A549 (cell line): ENCODE measurements around the gene CDT1. TPM values are rescaled to one million over a fixed set of nuclear protein-coding genes. Genes with fewer than 3 reads are reported as not detected.
A peak's percentile ranks its signal among the peaks of the same experiment; 100 is the strongest.

ENCODE experiments used
- ATAC-seq, 2 experiments: fragments of 200-7000 bp in 1 of 2; fragments of >200 bp in 1 of 2; cut with Nextera tagmentation in 1 of 2; cut with Tn5 transposase in 1 of 2; 3 replicates each; pipeline versions ENCODE4 v1.8.0 to v1.9.1; 2018 to 2020; ENCODE audit warnings: mild to moderate bottlenecking in 1 of 2, moderate library complexity in 1 of 2
- CTCF ChIA-PET: fragments of 300-600 bp; sonication (Branson Sonifier 250); formaldehyde crosslinking; extraction: SDS; loops from one replicate; lab custom pipeline; 2021; ENCODE audit warnings: antibody characterized with exemption, inconsistent platforms; lab: Yijun Ruan, JAX
- POLR2A ChIA-PET: fragments of 350-600 bp; formaldehyde crosslinking; extraction: SDS; loops from one replicate; lab custom pipeline; 2021; ENCODE audit warnings: antibody characterized with exemption, inconsistent platforms; lab: Yijun Ruan, JAX
- DNase-seq, 2 experiments: peaks; one replicate each; pipeline versions ENCODE4 v3.0.0 to v3.0.0-alpha.2; 2011 to 2016; ENCODE audit warnings: low read depth in 1 of 2, low spot score in 1 of 2
- FAIRE-seq: peaks from 2 replicates; lab custom pipeline; 2011; peaks lifted over from hg19 to GRCh38; lab: Jason Lieb, UNC
- H3K27ac ChIP-seq, 2 experiments: fragments of >200 bp; sonication (Bioruptor Twin); formaldehyde crosslinking; 3 replicates each; pipeline ENCODE4 v1.5.1; 2016 to 2017
- H3K4me1 ChIP-seq: fragments of >200 bp; sonication (Bioruptor Twin); formaldehyde crosslinking; 3 replicates; pipeline ENCODE4 v1.6.1; 2016
- H3K4me2 ChIP-seq: fragments of >200 bp; sonication (Bioruptor Twin); formaldehyde crosslinking; 3 replicates; pipeline ENCODE4 v1.6.1; 2016
- H3K4me3 ChIP-seq: fragments of >200 bp; sonication (Bioruptor Twin); formaldehyde crosslinking; 3 replicates; pipeline ENCODE4 v1.5.1; 2016
- H3K9me3 ChIP-seq: fragments of >200 bp; sonication (Bioruptor Twin); formaldehyde crosslinking; 3 replicates; pipeline ENCODE4 v1.6.1; 2016
- BHLHE40 ChIP-seq: IDR thresholded peaks from 2 replicates; pipeline ENCODE4 v1.6.1; 2012; ENCODE audit warnings: low read depth, low read length, inconsistent platforms
- CBX2 ChIP-seq: fragments of 200-600 bp; sonication (generic); IDR thresholded peaks from 2 replicates; pipeline ENCODE4 v1.6.1; 2016; ENCODE audit warnings: low read depth, mild to moderate bottlenecking, borderline replicate concordance
- CBX8 ChIP-seq: fragments of 200-600 bp; sonication (generic); IDR thresholded peaks from 2 replicates; pipeline ENCODE4 v1.6.1; 2016
- CEBPB ChIP-seq, 2 experiments: fragments of >200 bp in 1 of 2; sonication (Bioruptor Twin) in 1 of 2; formaldehyde crosslinking in 1 of 2; IDR thresholded peaks; 2 replicates each; pipeline ENCODE4 v1.6.1; 2012 to 2016
- EHF ChIP-seq: fragments of 250-450 bp; sonication (Bioruptor Pico); IDR thresholded peaks from 2 replicates; pipeline ENCODE4 v1.5.0; 2020; ENCODE audit warnings: mild to moderate bottlenecking
- ELK1 ChIP-seq: fragments of 150-350 bp; IDR thresholded peaks from 2 replicates; pipeline ENCODE4 v1.6.1; 2014; ENCODE audit warnings: low read depth, mild to moderate bottlenecking, low read length
- ESRRA ChIP-seq: fragments of 150-350 bp; IDR thresholded peaks from 2 replicates; pipeline ENCODE4 v1.6.1; 2014; ENCODE audit warnings: mild to moderate bottlenecking, low read length, borderline replicate concordance
- HDAC2 ChIP-seq: fragments of 200-600 bp; sonication (generic); IDR thresholded peaks from 2 replicates; pipeline ENCODE4 v1.6.1; 2016
- HEYL ChIP-seq: fragments of 250-450 bp; sonication (Bioruptor Pico); IDR thresholded peaks from 2 replicates; pipeline ENCODE4 v1.8.0; 2021; ENCODE audit warnings: mild to moderate bottlenecking, moderate library complexity
- HOXB5 ChIP-seq: fragments of 250-450 bp; sonication (Bioruptor Pico); IDR thresholded peaks from 2 replicates; pipeline ENCODE4 v1.5.0; 2020; ENCODE audit warnings: mild to moderate bottlenecking, moderate library complexity
- JUN ChIP-seq, 2 experiments: fragments of >200 bp; sonication (Bioruptor Twin); formaldehyde crosslinking; IDR thresholded peaks; 2 replicates in 1 of 2; 3 replicates in 1 of 2; pipeline ENCODE4 v1.6.1; 2016 to 2017
- KDM1A ChIP-seq: fragments of 200-600 bp; sonication (generic); IDR thresholded peaks from 2 replicates; pipeline ENCODE4 v1.6.1; 2016; ENCODE audit warnings: low read depth, mild to moderate bottlenecking
- MAFK ChIP-seq: fragments of 450-650 bp; IDR thresholded peaks from 2 replicates; pipeline ENCODE4 v1.6.1; 2014; ENCODE audit not compliant: partially characterized antibody
- MAZ ChIP-seq: fragments of 150-350 bp; IDR thresholded peaks from 2 replicates; pipeline ENCODE4 v1.6.1; 2014; ENCODE audit warnings: antibody characterized with exemption, low read depth, low read length, borderline replicate concordance
- MYC ChIP-seq: IDR thresholded peaks from 2 replicates; pipeline ENCODE4 v1.6.1; 2012; ENCODE audit warnings: mild to moderate bottlenecking, inconsistent platforms, low read length, improper control_type of control experiment, borderline replicate concordance
- NFE2L2 ChIP-seq: fragments of 150-350 bp; conservative IDR thresholded peaks from 2 replicates; pipeline ENCODE4 v1.6.1; 2014; ENCODE audit warnings: low read length
- NR3C1 ChIP-seq: fragments of >200 bp; sonication (Bioruptor Twin); formaldehyde crosslinking; IDR thresholded peaks from 3 replicates; pipeline ENCODE4 v1.6.1; 2017
- PBX3 ChIP-seq: IDR thresholded peaks from 2 replicates; pipeline ENCODE4 v1.6.1; 2012
- RAD21 ChIP-seq, 2 experiments: fragments of >200 bp in 1 of 2; sonication (Bioruptor Twin) in 1 of 2; formaldehyde crosslinking in 1 of 2; IDR thresholded peaks in 1 of 2; conservative IDR thresholded peaks in 1 of 2; 2 replicates in 1 of 2; 3 replicates in 1 of 2; pipeline ENCODE4 v1.6.1; 2012 to 2018; ENCODE audit warnings: inconsistent platforms in 1 of 2
- RARB ChIP-seq: fragments of 250-450 bp; sonication (Bioruptor Pico); IDR thresholded peaks from 2 replicates; pipeline ENCODE4 v1.8.0; 2021; ENCODE audit warnings: mild to moderate bottlenecking, moderate library complexity
- RCOR1 ChIP-seq: fragments of 150-350 bp; IDR thresholded peaks from 2 replicates; pipeline ENCODE4 v1.6.1; 2014; ENCODE audit warnings: antibody characterized with exemption, low read length, low read depth
- REST ChIP-seq: fragments of 200-600 bp; sonication (generic); IDR thresholded peaks from 2 replicates; pipeline ENCODE4 v1.6.1; 2016; ENCODE audit warnings: antibody characterized with exemption, mild to moderate bottlenecking, moderate library complexity
- RFX5 ChIP-seq: fragments of 450-650 bp; IDR thresholded peaks from 2 replicates; pipeline ENCODE4 v1.7.1; 2014; ENCODE audit warnings: antibody characterized with exemption, mild to moderate bottlenecking, moderate library complexity
- SMC3 ChIP-seq: fragments of >200 bp; sonication (Bioruptor Twin); formaldehyde crosslinking; IDR thresholded peaks from 3 replicates; pipeline ENCODE4 v1.6.1; 2018; ENCODE audit warnings: inconsistent platforms
- ZSCAN20 ChIP-seq: fragments of 250-450 bp; sonication (Bioruptor Pico); IDR thresholded peaks from 2 replicates; pipeline ENCODE4 v1.8.0; 2022; ENCODE audit warnings: mild to moderate bottlenecking, moderate library complexity
- WGBS: methylation state at CpG from one replicate; pipeline ENCODE4 v1.1.6; 2017; ENCODE audit errors: missing lambda C conversion rate; 5-methylcytosine and 5-hydroxymethylcytosine counted together
- polyA plus RNA-seq, 4 experiments: library from polyadenylated mRNA; depleted of rRNA in 3 of 4; stranded (reverse); fragments of >200 nt; fragmentation: RNase III in 1 of 4; extraction: RNeasy Plus Mini Kit Qiagen cat#74134 plus additional on column Dnase treatment in 1 of 4; gene quantifications; 2 replicates in 3 of 4; 3 replicates in 1 of 4; pipeline ENCODE4 v1.2.3, GENCODE V29; 2011 to 2017
- TF ChIP-seq, protein P1 (sequence below): fragments of >200 bp; sonication (Bioruptor Twin); formaldehyde crosslinking; IDR thresholded peaks from 2 replicates; pipeline ENCODE4 v1.6.1; 2016
- TF ChIP-seq, protein P2 (sequence below): IDR thresholded peaks from 2 replicates; pipeline ENCODE4 v1.6.1; 2012
- TF ChIP-seq, protein P3 (sequence below): fragments of >200 bp; sonication (Bioruptor Twin); formaldehyde crosslinking; IDR thresholded peaks from 3 replicates; pipeline ENCODE4 v1.5.1; 2016

CDT1 gene
- polyA plus RNA-seq, 2 of the 4 experiments (the other 2 are of a cell fraction), result 3.8 to 16.0 TPM

GRCh38 chr16:88815227-88815626, 11.6 kb downstream of the CDT1 start:
- no peak for ATAC-seq
- TF ChIP-seq PBX3 (no peak), RCOR1 (no peak), ELK1 (no peak), HOXB5 (no peak), RARB (CRISPR knock-in tag) (no peak), MAZ (no peak), HEYL (CRISPR knock-in tag) (no peak), NFE2L2 (no peak), CBX2 (no peak), BHLHE40 (no peak), KDM1A (no peak), ZSCAN20 (CRISPR knock-in tag) (no peak), REST (no peak), ESRRA (no peak), CEBPB (IDR thresholded peaks at IDR 0.05) (no peak), RFX5 (no peak)
- TF ChIP-seq, protein P1, sequence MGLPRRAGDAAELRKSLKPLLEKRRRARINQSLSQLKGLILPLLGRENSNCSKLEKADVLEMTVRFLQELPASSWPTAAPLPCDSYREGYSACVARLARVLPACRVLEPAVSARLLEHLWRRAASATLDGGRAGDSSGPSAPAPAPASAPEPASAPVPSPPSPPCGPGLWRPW, result no peak
- TF ChIP-seq, all 56 proteins: peak for 0
- Histone ChIP-seq H3K27ac (no peak overlapping the region), H3K4me3 (no peak overlapping the region), H3K4me2 (no peak overlapping the region), H3K9me3 (no peaks in the 10 kb centered on the region), H3K4me1 (peaks cover 10% of the 10 kb centered on the region)
- WGBS, result 89% methylated on average over 10 of the region's 10 CpGs
- FAIRE-seq (no peak), DNase-seq (no peak)
- ChIA-PET POLR2A (no interaction called here), CTCF (interaction anchor here (0.5 to 5.9 kb wide), 13 partner anchors 11 to 352 kb away, joined by 3 to 39 read pairs (median 3); partner anchors contain the start of genes GALNS and TRAPPC2L)

GRCh38 chr16:88815901-88816589, 12.5 kb downstream of the CDT1 start:
- ATAC-seq (peak; percentile 23 to 47; a peak in 3 of 6 replicates), FAIRE-seq (no peak), DNase-seq (peak; percentile 37 to 46)
- Histone ChIP-seq H3K4me2 (no peak overlapping the region), H3K4me1 (peaks cover 5% of the 10 kb centered on the region; the same call in 2 of the 3 replicates), H3K4me3 (no peak overlapping the region), H3K9me3 (no peaks in the 10 kb centered on the region), H3K27ac (no peak overlapping the region)
- WGBS, result 68% methylated on average over 10 of the region's 19 CpGs
- ChIA-PET CTCF (interaction anchor here (0.5 to 5.9 kb wide), 19 partner anchors 11 to 354 kb away, joined by 3 to 39 read pairs (median 3); partner anchors contain the start of genes GALNS and TRAPPC2L), POLR2A (no interaction called here)
- TF ChIP-seq ELK1 (no peak), SMC3 (peak; percentile 61), JUN (IDR thresholded peaks at IDR 0.05) (peak in 1 of 2 experiments; percentile 12; a peak in 1 of 5 replicates), HDAC2 (no peak), CBX8 (no peak), EHF (no peak), RAD21 (conservative IDR thresholded peaks at IDR 0.05 in 1 of 2, IDR thresholded peaks at IDR 0.05 in 1 of 2) (peak; percentile 78 to 87), NR3C1 (no peak), MAFK (peak; percentile 88), MYC (no peak)
- TF ChIP-seq, protein P1, result no peak
- TF ChIP-seq, protein P2, sequence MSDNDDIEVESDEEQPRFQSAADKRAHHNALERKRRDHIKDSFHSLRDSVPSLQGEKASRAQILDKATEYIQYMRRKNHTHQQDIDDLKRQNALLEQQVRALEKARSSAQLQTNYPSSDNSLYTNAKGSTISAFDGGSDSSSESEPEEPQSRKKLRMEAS, result 0 out of 2 replicates have a peak, but pooled peaks have one; percentile 7
- TF ChIP-seq, protein P3, sequence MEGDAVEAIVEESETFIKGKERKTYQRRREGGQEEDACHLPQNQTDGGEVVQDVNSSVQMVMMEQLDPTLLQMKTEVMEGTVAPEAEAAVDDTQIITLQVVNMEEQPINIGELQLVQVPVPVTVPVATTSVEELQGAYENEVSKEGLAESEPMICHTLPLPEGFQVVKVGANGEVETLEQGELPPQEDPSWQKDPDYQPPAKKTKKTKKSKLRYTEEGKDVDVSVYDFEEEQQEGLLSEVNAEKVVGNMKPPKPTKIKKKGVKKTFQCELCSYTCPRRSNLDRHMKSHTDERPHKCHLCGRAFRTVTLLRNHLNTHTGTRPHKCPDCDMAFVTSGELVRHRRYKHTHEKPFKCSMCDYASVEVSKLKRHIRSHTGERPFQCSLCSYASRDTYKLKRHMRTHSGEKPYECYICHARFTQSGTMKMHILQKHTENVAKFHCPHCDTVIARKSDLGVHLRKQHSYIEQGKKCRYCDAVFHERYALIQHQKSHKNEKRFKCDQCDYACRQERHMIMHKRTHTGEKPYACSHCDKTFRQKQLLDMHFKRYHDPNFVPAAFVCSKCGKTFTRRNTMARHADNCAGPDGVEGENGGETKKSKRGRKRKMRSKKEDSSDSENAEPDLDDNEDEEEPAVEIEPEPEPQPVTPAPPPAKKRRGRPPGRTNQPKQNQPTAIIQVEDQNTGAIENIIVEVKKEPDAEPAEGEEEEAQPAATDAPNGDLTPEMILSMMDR, result peak; percentile 66
